GM12875 (cell line): ENCODE measurements around the gene ZFHX3.

Source experiments
- H3K4me3 ChIP-seq: one replicate; pipeline ENCODE4 v1.5.1; 2011; ENCODE audit warnings: low read depth, low read length, control low read depth
- TF ChIP-seq, protein P1 (sequence below): IDR thresholded peaks from 2 replicates; pipeline ENCODE4 v1.5.1; 2011; ENCODE audit warnings: low read depth, mild to moderate bottlenecking, control low read depth, inconsistent platforms, low read length, moderate library complexity, borderline replicate concordance; ENCODE audit not compliant: insufficient read depth

Gene ZFHX3

DNA sequence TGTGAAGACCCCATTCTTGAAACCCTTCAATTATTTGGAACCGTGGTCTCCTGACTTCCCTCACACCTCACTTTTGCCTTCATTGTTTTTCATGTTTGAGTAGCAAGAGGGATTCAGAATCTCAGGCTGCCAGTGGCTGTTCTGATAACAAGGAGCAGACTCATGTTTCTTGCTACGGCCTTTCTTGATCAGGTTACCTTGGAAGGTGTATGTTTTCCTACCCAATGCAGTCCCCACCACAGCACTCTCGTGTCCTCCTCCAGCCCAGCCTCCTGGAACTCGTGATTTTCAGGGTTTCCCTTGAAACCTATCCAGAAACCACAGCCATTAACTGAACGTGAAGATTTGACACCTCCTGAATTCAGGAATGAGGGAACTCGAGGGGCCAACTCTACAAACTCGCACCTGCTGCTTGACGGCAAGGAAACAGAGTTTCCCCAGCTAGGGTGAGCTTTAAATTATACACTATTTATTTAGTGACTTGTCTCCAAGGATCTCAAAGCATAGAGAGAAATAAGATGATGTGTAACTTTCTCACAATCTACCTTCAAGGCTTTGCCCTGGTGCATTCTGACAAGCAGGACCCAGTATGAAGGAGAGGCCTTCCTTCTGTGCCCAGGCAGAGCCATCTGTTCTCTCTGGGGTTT, 1.6 kb downstream of the ZFHX3 start:
- H3K4me3 ChIP-seq: no peak overlapping the region
- TF ChIP-seq, protein P1, sequence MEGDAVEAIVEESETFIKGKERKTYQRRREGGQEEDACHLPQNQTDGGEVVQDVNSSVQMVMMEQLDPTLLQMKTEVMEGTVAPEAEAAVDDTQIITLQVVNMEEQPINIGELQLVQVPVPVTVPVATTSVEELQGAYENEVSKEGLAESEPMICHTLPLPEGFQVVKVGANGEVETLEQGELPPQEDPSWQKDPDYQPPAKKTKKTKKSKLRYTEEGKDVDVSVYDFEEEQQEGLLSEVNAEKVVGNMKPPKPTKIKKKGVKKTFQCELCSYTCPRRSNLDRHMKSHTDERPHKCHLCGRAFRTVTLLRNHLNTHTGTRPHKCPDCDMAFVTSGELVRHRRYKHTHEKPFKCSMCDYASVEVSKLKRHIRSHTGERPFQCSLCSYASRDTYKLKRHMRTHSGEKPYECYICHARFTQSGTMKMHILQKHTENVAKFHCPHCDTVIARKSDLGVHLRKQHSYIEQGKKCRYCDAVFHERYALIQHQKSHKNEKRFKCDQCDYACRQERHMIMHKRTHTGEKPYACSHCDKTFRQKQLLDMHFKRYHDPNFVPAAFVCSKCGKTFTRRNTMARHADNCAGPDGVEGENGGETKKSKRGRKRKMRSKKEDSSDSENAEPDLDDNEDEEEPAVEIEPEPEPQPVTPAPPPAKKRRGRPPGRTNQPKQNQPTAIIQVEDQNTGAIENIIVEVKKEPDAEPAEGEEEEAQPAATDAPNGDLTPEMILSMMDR: no peak

DNA sequence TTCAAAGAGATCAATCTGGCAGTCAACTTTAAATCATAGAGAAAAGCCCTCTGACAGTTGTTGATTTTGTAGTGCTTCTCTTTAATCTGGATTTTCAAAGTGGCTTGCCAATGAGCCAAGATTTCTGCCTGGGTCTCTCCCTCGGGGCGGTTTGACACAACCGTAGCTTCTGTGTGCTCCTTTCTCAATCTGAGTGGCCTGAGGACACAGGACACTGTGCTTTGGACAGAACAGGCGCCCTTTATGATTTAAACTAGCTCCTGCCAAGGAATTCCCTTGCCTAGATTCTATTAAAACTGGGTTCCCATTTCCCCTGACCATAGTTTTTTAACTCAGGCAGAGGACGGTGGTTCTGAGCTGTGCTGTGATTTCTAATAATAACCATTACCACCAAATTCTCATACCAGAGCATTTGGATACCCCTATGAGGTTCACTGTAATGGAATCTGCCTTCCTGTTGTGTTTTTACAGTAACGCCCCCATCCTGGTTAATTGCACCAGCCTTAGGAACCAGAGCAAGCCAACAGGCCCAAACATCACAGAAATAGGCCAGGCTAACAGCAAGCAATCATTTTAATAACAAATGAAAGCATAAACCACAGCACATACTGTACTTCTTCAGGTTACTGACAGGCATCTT, 4.0 kb downstream of the ZFHX3 start:
- H3K4me3 ChIP-seq: no peak overlapping the region
- TF ChIP-seq, protein P1: no peak

DNA sequence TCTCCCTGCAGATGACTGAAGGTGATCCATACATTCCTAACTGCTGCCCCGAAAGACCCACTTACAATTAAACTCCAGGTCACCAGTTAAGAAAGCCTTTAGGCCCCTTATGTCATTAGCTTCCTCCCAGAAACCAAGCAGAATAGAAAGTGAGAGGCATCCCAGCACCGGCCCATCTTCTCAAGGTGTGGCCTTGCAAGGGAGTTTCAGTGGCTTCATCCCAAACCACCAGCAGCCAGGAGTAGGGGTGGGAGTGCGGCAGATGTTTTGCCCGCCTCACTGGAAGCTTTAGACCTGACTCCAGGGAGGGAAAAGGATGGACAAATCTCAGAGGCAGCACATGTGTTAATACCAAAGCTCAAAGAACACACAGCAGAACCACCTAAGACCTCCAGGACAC, 5.1 kb downstream of the ZFHX3 start:
- TF ChIP-seq, protein P1: no peak
- H3K4me3 ChIP-seq: no peak overlapping the region

DNA sequence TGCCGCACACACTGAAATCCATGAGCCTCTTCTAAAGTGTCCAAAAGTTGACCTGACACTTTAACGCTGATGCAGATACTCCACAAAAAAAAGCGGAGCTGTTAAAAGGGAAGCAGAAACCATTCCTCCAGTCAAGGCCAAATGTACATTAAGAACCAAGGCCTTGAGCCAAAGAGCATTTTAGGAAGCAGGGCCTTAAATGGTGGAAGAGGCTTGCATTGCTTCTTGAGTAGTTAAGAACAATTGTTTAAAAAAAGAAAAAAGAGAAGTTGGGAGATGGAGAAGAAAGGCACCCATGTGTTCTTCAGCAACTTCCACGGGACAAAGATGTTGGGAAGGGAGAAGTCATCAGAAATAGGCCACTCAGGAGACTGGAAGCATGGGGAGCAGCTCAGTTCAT, 6.3 kb downstream of the ZFHX3 start:
- no peak overlapping the region for H3K4me3 ChIP-seq
- TF ChIP-seq, protein P1: no peak

DNA sequence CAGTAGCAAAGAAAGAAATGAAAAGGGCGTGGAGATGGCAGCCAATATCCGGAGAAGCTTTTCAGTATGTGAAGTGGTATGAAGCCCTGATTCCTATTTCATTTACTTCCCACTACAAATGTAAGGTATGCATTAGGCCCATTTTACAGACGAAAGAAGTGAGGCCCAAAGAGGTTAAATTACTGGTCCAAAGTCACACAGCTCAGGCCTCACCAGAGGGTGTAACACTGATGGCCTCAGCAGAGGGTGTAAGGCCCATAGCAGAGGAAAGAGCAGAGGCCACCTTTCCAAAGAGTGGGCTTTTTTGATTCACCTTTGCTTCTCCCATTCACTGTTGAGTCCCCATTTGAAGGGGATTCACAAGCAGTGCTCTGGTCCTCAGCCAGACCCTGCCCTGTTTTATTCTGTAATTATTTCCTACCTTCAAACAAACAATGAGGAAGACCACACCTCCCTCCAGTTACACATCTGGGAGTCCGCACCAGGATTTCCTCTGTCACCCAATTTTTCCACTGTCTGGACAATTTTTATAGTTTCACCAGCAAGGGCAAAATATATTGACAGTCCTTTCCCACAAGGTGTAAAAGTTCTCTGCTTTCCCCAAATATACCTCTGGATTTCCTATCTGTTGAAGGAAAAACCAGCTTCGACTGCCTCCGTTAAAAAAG, 7.1 kb downstream of the ZFHX3 start:
- H3K4me3 ChIP-seq: no peak overlapping the region
- TF ChIP-seq, protein P1: no peak

DNA sequence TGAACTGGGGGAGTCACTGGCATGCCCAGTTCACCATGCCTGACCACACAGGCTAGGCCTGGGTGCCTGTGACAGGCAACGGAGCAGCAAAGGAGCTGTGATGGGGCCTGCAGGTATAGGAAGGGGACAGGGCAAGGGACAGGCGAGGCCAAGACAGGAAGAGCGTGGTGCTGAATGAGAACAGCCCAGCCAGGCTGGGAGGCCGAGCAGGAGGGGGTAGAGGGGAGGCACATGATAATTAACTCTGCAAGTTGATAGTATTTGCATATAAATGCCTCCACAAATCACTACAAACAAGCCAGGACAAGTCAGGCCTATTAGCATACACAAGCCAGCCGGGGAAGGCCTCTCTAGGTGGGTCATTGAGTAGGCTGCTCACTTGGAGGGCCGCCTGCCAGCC, 7.8 kb downstream of the ZFHX3 start:
- TF ChIP-seq, protein P1: no peak
- H3K4me3 ChIP-seq: no peak overlapping the region
